NCI-H774 (cell line): ENCODE measurements around the gene OBI1.

Experiments used
- DNase-seq: peaks from one replicate; lab custom pipeline; 2025; lab: John Stamatoyannopoulos, UW

The OBI1 gene, protein sequence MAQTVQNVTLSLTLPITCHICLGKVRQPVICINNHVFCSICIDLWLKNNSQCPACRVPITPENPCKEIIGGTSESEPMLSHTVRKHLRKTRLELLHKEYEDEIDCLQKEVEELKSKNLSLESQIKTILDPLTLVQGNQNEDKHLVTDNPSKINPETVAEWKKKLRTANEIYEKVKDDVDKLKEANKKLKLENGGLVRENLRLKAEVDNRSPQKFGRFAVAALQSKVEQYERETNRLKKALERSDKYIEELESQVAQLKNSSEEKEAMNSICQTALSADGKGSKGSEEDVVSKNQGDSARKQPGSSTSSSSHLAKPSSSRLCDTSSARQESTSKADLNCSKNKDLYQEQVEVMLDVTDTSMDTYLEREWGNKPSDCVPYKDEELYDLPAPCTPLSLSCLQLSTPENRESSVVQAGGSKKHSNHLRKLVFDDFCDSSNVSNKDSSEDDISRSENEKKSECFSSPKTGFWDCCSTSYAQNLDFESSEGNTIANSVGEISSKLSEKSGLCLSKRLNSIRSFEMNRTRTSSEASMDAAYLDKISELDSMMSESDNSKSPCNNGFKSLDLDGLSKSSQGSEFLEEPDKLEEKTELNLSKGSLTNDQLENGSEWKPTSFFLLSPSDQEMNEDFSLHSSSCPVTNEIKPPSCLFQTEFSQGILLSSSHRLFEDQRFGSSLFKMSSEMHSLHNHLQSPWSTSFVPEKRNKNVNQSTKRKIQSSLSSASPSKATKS

DNA sequence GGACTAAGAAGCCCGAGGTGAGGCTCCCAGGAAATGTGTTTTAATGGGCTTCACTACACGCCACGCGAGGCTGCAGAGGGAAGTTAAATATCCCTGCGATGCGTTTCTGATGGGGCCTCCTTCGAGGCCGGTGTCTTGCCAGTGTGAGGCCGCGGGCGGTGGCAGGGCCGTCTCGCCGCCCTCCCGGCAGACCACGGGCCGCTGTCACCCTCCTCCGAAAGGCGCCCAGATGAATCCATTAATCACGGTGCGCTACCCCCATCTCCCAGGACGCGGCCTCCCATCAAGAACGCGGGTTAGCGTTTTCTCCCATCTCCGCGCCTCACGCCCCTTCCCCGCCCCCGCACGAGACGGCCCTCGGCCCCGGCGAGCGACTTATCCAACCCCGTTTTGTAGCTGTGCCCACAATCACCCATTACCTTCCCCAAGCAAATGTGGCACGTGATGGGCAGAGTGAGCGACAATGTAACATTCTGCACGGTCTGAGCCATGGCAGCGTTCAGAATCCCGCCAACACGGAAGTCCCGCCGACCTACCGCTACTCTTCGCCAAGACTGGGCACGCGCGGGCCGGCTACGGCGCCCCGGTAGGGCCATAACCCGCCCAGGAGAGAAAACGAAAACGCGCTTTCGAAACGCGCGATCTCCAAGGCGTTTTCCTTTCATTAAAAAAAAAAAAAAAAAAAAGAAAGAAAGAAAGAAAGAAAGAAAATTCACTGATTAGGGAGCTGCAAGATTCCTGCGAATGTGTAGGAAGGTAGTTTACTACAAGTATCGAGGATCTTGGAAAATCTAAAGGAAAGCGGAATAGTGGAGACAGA is at the start of gene OBI1:
Gene OBI1, minus strand, starts transcription at position 526 of the 820 bp plus-strand sequence. Its CDS starts 35 bp downstream, at position 491.
- peak; percentile 79 for DNase-seq

DNA sequence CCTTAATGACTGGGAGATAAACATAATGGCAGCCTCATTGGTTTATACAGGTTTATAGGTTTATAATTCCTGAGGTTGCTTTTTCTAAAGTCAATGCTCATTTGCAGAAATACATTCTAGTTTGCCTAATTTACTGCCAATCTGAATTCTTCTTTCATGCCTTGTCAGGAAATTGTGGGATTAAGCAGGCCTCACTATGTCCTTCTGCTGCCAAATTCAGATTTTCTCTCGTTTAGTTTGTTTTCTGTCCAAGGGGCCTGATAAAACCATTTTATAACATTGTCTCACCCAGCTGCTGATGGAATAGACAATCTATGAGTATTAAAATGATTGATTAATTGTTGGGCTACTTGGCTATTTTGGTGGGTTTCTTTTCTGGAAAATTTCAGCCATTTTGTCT is 42.4 kb upstream of the OBI1 start:
- DNase-seq, result no peak

DNA sequence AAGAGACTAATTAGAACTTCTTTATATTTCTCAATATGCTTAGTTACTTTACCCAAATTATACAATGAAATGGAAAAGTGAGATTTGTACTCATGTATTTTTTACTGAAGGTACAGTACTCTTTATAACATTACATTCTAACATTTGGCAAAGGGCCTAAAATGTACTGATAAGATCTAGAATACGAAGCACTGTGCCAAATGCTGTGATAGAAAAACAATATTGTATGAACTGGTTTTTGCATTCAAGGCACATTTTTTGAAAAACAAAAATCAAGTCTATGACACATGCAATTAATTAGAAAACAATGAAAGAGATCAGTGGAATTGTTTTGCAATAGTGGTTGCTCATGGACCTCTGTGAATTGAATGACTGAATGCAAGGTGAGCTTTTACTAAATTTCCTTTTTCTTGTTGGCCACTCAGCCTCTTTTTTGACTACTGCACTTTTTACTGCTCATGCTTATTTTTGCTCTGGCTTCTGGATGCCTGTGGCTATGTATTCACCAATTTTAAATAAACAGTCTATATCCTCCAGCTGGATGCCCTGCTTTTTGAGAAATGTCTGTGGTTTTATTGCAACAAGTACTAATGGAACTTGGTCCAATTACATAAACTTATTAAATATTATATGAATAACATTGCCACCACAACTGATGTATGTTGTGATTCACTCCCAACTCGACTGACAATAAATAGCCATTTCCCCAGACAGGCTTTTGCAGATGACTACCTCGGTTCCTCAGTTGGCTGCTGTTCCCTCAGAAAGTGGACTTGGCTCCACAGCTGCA is 41.4 kb upstream of the OBI1 start:
- DNase-seq, result no peak

DNA sequence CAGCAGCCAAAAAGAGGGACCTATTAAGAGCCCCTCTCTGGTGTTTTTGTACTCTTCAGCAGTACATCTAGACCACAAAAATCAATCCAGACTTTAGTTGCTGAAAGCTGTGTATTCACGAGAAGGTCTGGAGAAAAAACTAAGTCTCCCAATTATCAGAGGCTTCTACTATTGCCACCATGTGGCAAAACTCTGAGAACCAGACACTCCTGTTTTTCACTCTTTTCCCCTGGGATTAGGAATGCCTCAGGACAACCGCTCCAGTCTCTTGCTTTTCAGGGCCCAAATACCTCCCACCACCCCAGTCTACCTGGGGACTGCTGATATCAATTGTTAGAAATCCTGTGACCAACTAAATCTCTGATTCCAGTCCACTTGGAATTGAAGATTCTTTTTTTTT is 30.1 kb upstream of the OBI1 start:
- no peak for DNase-seq

DNA sequence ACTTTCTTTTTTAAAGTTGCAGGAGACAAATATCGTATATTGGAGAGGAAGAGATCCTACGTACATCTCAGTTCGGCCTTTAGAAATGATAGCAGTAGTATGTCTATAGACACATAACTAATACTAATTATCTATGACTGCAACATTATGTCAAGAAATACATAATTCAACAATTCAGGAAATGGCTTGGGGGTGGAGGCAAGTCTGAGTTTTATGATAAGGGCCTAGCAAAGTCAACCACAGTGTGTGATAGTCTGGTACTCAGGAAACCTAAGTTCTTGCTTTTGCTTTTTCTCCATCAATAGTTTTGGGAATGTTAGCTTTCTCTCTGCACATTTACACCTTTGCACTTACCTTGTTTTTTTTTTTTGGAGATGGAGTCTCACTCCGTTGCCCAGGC is 27.5 kb upstream of the OBI1 start:
- no peak for DNase-seq

DNA sequence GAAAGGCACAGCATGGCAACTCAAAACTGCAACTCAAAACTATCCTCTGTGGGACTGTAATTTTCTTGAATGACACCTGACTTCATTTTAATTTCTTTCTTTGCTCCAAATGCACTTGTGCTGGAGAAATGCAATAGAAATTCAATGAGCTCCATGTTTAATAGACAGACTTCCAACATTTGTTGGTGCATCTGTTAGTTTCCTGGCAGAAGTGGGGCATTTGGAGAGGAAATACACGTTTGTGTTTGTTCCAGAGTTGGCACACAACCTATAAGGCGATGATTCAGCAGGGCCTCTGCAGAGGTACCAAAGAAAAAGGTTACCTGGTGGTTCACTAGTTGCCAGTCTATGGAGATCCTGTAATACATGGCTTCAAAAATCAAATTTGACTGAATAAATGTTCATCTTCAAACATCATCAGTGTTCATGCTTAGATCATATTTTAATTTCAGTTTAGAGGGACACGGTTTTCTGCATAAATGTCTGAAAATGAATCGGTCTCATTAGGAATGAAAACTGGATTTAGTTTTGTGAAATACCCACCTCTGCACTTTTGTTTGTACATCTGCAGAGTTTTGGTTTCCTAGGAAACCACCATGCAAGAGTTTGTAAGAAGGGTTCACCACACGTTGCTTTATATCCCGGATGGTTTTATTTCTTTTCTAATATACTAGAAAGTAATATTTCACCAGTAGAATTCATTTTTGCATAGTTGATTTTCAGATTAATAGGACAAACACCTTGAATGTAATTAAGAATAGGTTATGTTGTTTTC is 21.8 kb upstream of the OBI1 start:
- peak; percentile 13 for DNase-seq

DNA sequence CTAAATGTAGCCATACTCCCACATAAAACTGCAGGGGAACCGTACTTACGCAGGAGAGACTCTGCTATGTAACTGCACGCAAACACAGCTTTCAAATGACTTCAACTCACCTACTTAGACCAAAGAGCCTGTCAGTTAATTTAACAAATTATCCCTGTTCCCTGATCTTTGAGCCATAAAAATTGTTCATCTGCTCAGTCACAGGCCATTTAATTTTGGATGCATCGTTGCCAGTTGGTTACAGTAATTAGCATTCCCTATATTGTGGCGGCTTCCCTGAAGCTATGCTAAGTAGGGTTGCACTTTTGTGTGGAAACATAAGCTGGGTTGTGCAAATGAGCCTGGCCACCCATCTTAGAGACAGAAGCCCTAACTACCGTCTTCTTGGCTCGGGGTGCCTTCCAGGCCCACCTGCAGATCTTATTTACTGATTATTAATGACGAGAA is 21.2 kb upstream of the OBI1 start:
- DNase-seq, result no peak

DNA sequence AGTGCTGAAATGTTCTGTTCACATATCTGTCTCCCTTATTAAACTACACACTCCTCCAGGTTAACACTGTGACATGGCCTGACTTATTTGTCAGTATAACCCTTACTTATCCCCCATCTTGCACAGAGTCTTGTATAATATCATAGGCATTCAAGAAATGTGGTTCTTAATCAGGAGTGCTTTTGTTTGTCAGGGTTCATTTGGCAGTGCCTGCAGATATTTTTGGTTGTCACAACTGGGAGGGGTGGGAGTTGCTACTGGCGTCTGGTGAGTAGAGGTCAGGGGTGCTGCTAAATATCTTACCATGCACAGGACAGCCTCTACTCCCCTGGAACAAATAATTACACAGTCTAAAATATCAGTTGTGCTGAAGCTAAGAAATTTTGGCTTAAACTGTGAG is 20.4 kb upstream of the OBI1 start:
- no peak for DNase-seq

DNA sequence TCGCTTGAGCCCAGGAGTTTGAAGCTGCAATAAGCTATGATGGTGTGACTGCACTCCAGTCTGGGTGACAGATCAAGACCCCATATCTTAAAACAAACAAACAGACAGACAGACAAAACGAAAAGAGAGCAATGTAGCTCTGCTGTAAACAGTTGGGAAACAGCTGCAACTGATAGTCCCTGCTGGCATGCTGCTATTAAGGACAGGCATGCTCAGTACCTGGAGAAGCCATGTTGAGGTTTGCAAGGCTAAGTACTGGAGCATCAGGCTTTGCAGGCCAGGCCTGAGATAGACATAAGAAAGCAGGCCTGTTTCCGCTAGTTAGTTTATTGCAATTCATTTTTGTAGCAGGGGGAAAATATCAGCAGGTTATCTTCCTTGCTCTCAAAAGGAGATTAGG is 16.2 kb upstream of the OBI1 start:
- DNase-seq, result no peak

DNA sequence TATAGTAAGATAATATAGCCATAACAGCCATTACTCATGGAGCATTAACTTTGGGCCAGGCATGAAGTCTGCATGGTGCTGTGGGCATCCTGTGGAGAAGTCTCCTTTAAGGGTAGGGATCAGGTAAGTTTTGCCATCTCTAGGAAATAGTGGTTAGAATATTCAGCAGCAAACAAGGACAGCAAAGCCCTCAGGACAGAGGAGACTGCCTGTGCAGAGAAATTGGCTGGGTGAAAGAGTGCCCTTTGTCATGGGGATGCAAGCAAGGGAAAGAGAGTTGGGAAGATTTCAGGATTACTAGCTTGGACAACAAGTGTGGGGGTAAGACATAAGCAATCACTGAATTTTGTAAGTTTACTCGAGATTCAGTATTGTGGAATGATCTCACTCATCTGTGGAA is 15.7 kb upstream of the OBI1 start:
- no peak for DNase-seq

DNA sequence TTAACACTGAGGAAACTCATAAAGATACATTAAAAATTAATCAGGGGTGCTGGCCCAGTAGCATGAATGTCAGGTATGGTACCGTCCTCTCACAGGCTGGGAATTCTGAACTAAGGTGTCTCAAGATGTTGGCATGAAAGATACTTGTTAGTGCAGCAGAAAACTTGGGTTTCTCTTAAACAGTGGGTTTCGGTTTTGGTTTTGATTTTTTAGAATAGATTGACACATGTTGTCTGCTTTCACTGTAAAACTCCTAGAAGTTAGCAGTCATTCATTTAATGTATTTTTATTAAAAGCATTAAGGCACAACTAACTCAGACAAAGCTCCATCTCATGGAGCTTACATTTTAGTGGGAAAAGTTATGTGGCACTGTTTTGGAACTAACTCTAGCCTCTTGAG is 3.5 kb upstream of the OBI1 start:
- no peak for DNase-seq

DNA sequence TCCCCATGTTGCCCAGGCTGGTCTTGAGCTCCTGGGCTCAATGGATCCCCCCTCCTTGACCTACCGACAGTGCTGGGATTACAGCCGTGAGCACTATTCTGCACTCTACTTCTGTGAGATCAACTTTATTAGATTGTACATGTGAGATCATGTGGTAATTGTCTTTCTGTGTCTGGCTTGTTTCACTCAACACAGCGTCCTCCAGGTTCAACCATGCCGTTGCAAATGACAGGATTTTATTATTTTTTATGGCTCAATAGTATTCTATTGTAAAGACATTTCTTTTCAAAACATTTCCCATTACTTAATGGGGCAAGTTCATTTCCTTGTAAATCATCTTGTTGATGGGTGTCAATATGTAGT is 1.5 kb upstream of the OBI1 start:
- no peak for DNase-seq

DNA sequence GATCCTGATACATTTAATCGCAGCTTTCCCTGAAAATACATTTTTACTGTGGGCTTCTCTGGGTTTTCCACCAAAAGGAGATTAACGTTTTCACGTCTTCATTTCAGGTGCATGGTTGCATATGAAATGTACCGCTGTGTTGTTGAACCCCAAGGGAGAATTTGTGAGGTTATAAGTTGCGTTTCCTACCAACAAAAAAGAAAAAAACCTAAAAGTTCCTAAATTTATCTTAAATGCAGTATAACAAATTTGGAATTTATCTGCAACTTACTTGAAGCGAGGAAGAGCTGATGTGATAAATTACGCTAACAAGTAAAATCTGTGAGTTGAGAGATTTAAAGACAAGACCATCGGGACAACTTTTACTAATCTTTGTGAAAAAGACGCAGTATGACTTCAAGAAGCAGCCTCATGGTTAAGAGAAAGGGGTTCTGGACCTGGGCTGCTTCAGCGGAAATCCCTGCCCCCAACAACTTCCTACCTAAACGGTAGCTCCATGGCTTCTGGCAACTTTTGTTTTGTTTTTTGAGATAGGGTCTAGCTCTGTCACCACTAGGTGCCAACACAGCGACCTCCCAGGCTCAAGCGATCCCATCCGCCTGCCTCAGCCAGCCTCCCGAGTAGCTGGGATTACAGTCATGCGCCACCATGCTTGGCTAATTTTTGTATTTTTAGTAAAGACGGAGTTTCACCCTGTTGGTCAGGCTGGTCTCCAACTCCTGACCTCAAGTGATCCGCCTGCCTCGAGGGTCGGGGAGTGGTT is 958 bp upstream of the OBI1 start:
- DNase-seq, result no peak

DNA sequence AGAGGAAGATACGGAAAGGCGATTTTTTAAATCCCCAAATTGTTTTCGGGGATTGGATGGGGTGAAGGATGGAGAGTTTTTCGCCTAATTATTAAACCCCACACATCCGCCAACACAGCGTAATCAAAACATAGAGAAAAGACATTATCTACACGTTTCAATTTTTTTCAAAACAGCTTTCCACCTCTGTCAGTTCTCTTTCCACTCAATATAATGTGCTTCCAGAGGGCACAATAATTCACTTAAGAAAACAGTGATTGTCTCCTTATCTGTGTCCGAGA is 435 bp upstream of the OBI1 start:
- DNase-seq, result no peak

DNA sequence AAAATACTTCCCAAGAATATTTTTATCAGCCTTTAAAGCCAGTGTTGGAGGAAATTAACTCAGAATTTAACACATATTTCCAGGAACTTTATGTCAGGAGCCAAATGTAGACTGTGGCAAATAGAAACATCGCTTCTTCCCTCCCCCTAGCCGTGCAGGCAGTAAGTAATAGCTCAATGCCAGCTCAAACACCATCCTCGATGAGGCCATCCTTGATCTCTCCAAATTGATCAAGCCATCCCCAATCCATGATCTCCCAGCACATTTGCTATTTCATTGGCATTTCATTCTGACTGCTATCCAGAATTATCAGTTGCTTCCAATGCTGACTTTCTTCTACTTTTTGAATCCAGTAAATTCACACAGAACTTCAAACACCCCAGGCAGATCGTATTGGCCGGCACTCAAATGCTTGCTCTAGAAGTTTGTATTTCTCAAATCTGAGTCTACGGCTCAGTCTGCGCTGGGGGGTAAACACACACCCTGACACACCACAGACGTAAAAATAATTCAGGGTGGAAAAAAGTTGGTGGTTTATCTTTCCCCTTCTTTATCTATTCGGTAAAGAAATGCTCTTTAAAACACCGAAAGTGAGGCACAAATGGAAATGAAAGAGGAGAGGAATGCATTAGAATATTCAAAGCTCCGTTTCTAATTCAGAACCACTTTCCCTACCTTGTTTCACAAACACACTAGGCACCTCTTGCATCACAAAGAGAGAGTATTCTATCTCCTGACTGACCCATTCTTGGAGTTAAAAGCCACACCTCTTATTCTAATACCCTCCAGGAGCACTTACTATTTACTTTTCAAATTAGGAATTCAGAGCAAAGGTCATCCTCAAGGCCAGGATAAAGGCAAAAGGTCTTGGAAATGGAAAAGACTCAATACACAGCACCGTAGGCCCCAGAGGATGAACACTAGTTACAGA is 991 bp downstream of the OBI1 start:
- no peak for DNase-seq

DNA sequence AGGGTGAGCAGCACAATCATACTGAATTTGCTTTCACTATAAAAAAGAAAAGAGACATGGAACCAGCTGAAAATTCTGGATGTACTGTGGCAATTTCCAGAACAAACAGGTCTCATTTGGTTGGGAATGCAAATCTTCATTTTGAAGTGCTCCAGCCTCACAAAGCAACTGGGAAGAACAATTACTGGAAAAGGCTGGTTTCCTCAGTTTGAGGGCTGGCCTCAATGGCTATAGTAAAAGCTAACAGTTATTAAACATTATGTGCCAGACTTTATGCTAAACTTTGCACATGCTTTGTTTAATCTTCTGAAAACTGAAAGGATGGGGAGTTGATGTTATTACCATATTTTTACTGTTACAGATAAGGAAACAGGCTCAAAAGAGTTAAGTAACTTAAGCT is 3.0 kb downstream of the OBI1 start:
- no peak for DNase-seq

DNA sequence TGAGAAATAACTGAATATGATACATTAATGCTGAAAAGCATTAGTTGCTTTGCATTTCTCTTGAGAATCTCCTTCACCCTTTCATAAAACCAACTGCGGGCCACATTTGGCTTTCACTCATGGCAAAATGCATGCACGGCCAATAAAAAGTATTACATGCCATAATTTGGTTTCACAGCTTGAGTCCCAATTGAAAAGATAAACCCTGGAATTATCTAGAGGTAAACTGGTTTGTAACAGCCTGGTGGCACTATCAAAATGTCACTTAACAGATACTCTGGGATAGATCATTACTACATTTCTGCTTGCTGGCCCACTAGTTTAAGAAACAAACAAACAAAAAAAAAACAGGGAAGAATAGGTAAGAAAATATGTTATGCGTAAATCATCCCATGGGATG is 3.9 kb downstream of the OBI1 start:
- DNase-seq, result no peak

DNA sequence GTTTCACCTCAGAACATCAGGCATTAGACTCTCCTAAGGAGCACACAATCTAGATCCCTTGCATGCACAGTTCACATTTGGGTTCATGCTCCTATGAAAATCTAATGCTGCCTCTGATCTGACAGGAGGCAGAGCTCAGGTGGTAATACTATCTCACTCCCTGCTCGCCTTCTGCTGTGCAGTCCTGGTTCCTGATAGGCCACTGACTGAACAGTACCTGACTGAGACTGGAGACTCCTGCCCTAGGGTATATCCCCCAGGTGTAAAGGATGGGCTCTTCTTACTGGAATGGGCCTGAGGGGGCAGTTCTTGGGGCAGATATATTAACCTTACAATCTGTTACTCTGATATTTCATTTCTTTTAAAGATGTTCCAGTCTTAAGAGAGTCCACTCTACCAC is 6.3 kb downstream of the OBI1 start:
- DNase-seq, result no peak

DNA sequence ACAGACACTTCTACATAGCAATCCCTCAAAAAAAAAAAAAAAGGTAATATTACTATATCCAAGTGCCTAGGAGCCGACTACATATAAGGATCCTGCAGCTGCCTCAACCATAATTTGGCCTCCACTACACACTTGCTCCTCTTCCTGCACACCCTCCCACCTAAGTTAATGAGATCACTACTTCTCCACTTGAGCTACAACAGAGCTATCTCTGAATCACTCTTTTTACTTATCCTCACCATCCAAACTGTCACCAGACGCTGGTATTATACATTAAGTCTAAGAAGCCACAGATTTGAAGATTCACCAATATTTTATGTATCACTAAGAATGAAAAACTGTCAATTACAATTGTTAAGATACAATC is 8.3 kb downstream of the OBI1 start:
- DNase-seq, result no peak
